HCT116 (cell line): ENCODE data around the gene NCF2. TPM values are rescaled to one million over a fixed set of nuclear protein-coding genes. Genes with fewer than 3 reads are reported as not detected.

Source experiments
- ATAC-seq: fragments of 200-7000 bp; cut with Tn5 transposase; 2 replicates; pipeline ENCODE4 v1.9.1; 2020; ENCODE audit warnings: mild to moderate bottlenecking, moderate library complexity
- BruUV-seq: library from RNA; stranded (reverse); fragments of 400-500 nt; replicated peaks from 2 replicates; lab custom pipeline; 2021; lab: Mats Ljungman, UMichigan
- CTCF ChIA-PET: fragments of 300-600 bp; sonication (Branson Sonifier 250); formaldehyde crosslinking; loops from one replicate; lab custom pipeline; 2021; ENCODE audit warnings: antibody characterized with exemption; lab: Charles Lee
- POLR2A ChIA-PET: fragments of 300-600, 350-600 bp; sonication (Branson Sonifier 250); formaldehyde crosslinking; loops from one replicate; lab custom pipeline; 2021; ENCODE audit warnings: antibody characterized with exemption; lab: Charles Lee
- RAD21 ChIA-PET, 2 experiments: fragments of 300-600 bp; sonication (Branson Sonifier 250); formaldehyde crosslinking; loops; one replicate each; lab custom pipeline; 2023; ENCODE audit warnings: low total read pairs in 2 of 2; ENCODE audit not compliant: uncharacterized antibody in 2 of 2, unreplicated experiment in 2 of 2, low non-redundant PET in 1 of 2; lab: Charles Lee
- DNase-seq: peaks from one replicate; pipeline ENCODE4 v3.0.0-alpha.2; 2010; ENCODE audit warnings: low read depth, low spot score
- H2AFZ ChIP-seq: fragments of 200-600 bp; shearing (Covaris generic), sonication (generic); 2 replicates; pipeline ENCODE4 v1.6.1; 2017; ENCODE audit warnings: low read depth, mixed run types, mixed read lengths, antibody characterized with exemption, low read length; ENCODE audit not compliant: poor library complexity, severe bottlenecking
- H3K27ac ChIP-seq: 2 replicates; pipeline ENCODE4 v1.5.1; 2012; ENCODE audit warnings: low read depth, low read length
- H3K27me3 ChIP-seq: fragments of 200-600 bp; sonication (generic); 2 replicates; pipeline ENCODE4 v1.6.1; 2016; ENCODE audit warnings: mixed run types, low read length, mixed read lengths; ENCODE audit not compliant: insufficient read depth
- H3K36me3 ChIP-seq, 2 experiments: fragments of 200-500 bp in 1 of 2; fragments of 200-600 bp in 1 of 2; sonication (Bioruptor generic) in 1 of 2; sonication (generic) in 1 of 2; 2 replicates each; pipeline versions ENCODE4 v1.5.1 to v1.6.1; 2014 to 2016; ENCODE audit warnings: low read length in 2 of 2, inconsistent platforms in 1 of 2, mixed read lengths in 1 of 2, mixed run types in 1 of 2; ENCODE audit not compliant: insufficient read depth in 2 of 2, control insufficient read depth in 1 of 2
- H3K4me1 ChIP-seq, 2 experiments: fragments of 200-600 bp in 1 of 2; sonication (generic) in 1 of 2; 2 replicates each; pipeline versions ENCODE4 v1.5.1 to v1.6.1; 2012 to 2017; ENCODE audit warnings: low read length in 2 of 2, inconsistent platforms in 1 of 2, mild to moderate bottlenecking in 1 of 2, mixed read lengths in 1 of 2, mixed run types in 1 of 2, moderate library complexity in 1 of 2; ENCODE audit not compliant: insufficient read depth in 2 of 2, control insufficient read depth in 1 of 2
- H3K4me2 ChIP-seq: fragments of 200-600 bp; sonication (generic); 2 replicates; pipeline ENCODE4 v1.6.1; 2017; ENCODE audit warnings: mixed run types, low read length, mixed read lengths
- H3K4me3 ChIP-seq, 2 experiments: fragments of 200-600 bp in 1 of 2; sonication (generic) in 1 of 2; replicated peaks in 1 of 2; 2 replicates each; pipeline ENCODE4 v1.5.1; 2011 to 2016; ENCODE audit warnings: low read length in 2 of 2, control low read depth in 1 of 2, low read depth in 1 of 2, mild to moderate bottlenecking in 1 of 2, mixed read lengths in 1 of 2, mixed run types in 1 of 2
- H3K79me2 ChIP-seq: fragments of 200-600 bp; sonication (generic); 2 replicates; pipeline ENCODE4 v1.6.1; 2017; ENCODE audit warnings: mild to moderate bottlenecking, mixed run types, low read length, moderate library complexity, mixed read lengths; ENCODE audit not compliant: insufficient read depth
- H3K9ac ChIP-seq: fragments of 200-600 bp; sonication (generic); 2 replicates; pipeline ENCODE4 v1.6.1; 2016; ENCODE audit warnings: low read length, mixed read lengths
- H3K9me2 ChIP-seq: fragments of 200-600 bp; sonication (generic), shearing (Covaris generic); 2 replicates; pipeline ENCODE4 v1.6.1; 2017; ENCODE audit warnings: mixed run types, mild to moderate bottlenecking, moderate library complexity; ENCODE audit not compliant: insufficient read depth
- H3K9me3 ChIP-seq, 2 experiments: fragments of 200-500 bp in 1 of 2; fragments of 200-600 bp in 1 of 2; sonication (Bioruptor generic) in 1 of 2; sonication (generic) in 1 of 2; 2 replicates each; pipeline ENCODE4 v1.6.1; 2014 to 2017; ENCODE audit warnings: low read length in 2 of 2, mixed read lengths in 2 of 2, inconsistent platforms in 1 of 2, low read depth in 1 of 2, mild to moderate bottlenecking in 1 of 2, mixed run types in 1 of 2, moderate library complexity in 1 of 2; ENCODE audit not compliant: control insufficient read depth in 1 of 2, insufficient read depth in 1 of 2
- H4K20me1 ChIP-seq: fragments of 200-600 bp; sonication (generic), shearing (Covaris generic); 2 replicates; pipeline ENCODE4 v1.6.1; 2017; ENCODE audit warnings: mixed run types, mild to moderate bottlenecking, moderate library complexity; ENCODE audit not compliant: insufficient read depth
- CBX3 ChIP-seq: IDR thresholded peaks from 2 replicates; pipeline ENCODE4 v1.6.1; 2012; ENCODE audit warnings: low read depth
- CEBPB ChIP-seq: IDR thresholded peaks from 2 replicates; pipeline ENCODE4 v1.6.1; 2012; ENCODE audit warnings: low read depth
- EGR1 ChIP-seq: IDR thresholded peaks from 2 replicates; pipeline ENCODE4 v1.6.1; 2012; ENCODE audit warnings: low read depth
- ELF1 ChIP-seq: IDR thresholded peaks from 2 replicates; pipeline ENCODE4 v1.6.1; 2012; ENCODE audit warnings: low read depth, borderline replicate concordance
- EZH2 ChIP-seq: fragments of 200-600 bp; sonication (generic); IDR thresholded peaks from 2 replicates; pipeline ENCODE4 v1.6.1; 2017; ENCODE audit warnings: antibody characterized with exemption, mixed run types
- JUND ChIP-seq: IDR thresholded peaks from 2 replicates; pipeline ENCODE4 v1.6.1; 2012
- POLR2A ChIP-seq: IDR thresholded peaks from 2 replicates; pipeline ENCODE4 v1.7.0; 2011; ENCODE audit warnings: borderline replicate concordance; ENCODE audit not compliant: insufficient read depth, insufficient read length; ENCODE audit errors: extremely low read depth
- TCF7L2 ChIP-seq: IDR thresholded peaks from 2 replicates; pipeline ENCODE4 v1.7.0; 2011; ENCODE audit warnings: borderline replicate concordance, inconsistent platforms; ENCODE audit not compliant: insufficient read depth, insufficient read length; ENCODE audit errors: extremely low read depth
- YY1 ChIP-seq: IDR thresholded peaks from 2 replicates; pipeline ENCODE4 v1.6.1; 2011; ENCODE audit warnings: low read length, low read depth, moderate library complexity, mild to moderate bottlenecking; ENCODE audit not compliant: insufficient replicate concordance; ENCODE audit errors: extremely low read depth
- ZFX ChIP-seq: fragments of 450-650 bp; IDR thresholded peaks from 2 replicates; pipeline ENCODE4 v1.6.1; 2017
- ZNF274 ChIP-seq: fragments of 200-500 bp; sonication (Bioruptor generic); IDR thresholded peaks from 2 replicates; pipeline ENCODE4 v1.6.1; 2014; ENCODE audit warnings: mild to moderate bottlenecking, low read depth, low read length, inconsistent platforms
- intact Hi-C: fragments of 100-400 bp; cut with micrococcal nuclease; formaldehyde crosslinking; loops from 2 replicates; pipeline ENCODE4 v1.10.0; 2022
- total RNA-seq: library from RNA; stranded (reverse); gene quantifications from one replicate; pipeline ENCODE4 v1.2.1, GENCODE V29; 2021; ENCODE audit not compliant: unreplicated experiment
- TF ChIP-seq, protein P1 (sequence below): IDR thresholded peaks from 2 replicates; pipeline ENCODE4 v1.6.1; 2012
- TF ChIP-seq, protein P2 (sequence below): IDR thresholded peaks from 2 replicates; pipeline ENCODE4 v1.6.1; 2012
- TF ChIP-seq, protein P3 (sequence below), 3 experiments: fragments of 200-600 bp in 1 of 3; sonication (generic) in 1 of 3; IDR thresholded peaks in 2 of 3; conservative IDR thresholded peaks in 1 of 3; 2 replicates each; pipeline ENCODE4 v1.5.1; 2012 to 2017; ENCODE audit warnings: low read depth in 2 of 3, low read length in 2 of 3, antibody characterized with exemption in 1 of 3, borderline replicate concordance in 1 of 3, control low read depth in 1 of 3, mild to moderate bottlenecking in 1 of 3, mixed read lengths in 1 of 3, mixed run types in 1 of 3, moderate library complexity in 1 of 3; ENCODE audit not compliant: insufficient read depth in 1 of 3
- TF ChIP-seq, protein P4 (sequence below): IDR thresholded peaks from 2 replicates; pipeline ENCODE4 v1.6.1; 2012; ENCODE audit warnings: low read depth

The NCF2 gene
- total RNA-seq, 1 experiment from 2014 or later, result 0.25 TPM

DNA sequence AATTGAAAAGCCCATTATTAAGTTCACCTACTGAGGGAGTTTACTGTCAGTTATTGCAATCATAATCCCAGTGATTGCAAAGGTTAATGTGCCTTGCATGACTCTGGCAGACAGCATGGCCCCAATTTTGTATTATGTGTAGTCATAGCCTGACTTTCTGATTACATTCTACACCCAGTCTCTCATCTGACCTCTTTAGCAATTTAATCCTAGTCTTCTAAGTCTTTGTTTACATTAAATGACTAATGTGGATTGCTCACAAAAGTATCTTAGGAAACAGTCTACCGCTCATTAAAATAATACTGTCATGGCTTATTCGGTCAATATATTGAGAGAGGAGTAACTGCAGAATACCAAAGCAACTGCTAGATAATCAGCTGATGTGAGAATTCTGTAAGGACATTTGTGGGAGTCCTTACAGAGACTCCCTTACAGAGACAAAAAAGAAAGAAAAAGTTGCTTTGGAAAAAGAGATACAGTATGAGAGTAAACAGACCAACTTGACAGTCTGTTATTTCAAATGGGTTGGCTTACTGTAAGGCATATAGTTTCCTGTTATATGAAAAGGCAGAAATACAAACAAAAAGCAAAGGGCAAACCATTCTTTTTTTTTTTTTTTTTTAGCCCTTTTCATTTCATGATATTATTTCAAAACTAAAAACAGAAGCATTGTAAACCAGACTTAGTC lies 75.1 kb downstream of the NCF2 start (continued):
- TF ChIP-seq, protein P1, sequence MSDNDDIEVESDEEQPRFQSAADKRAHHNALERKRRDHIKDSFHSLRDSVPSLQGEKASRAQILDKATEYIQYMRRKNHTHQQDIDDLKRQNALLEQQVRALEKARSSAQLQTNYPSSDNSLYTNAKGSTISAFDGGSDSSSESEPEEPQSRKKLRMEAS, result no peak
- TF ChIP-seq CBX3 (0 out of 2 replicates have a peak, but pooled peaks have one; percentile 16), JUND (peak; percentile 34; the same call in 1 of the 2 replicates), ZFX (no peak), YY1 (no peak), TCF7L2 (no peak), POLR2A (no peak), EGR1 (no peak), ZNF274 (no peak), CEBPB (peak; percentile 50; the same call in 1 of the 2 replicates), ELF1 (no peak)
- TF ChIP-seq, protein P2, sequence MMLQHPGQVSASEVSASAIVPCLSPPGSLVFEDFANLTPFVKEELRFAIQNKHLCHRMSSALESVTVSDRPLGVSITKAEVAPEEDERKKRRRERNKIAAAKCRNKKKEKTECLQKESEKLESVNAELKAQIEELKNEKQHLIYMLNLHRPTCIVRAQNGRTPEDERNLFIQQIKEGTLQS, result no peak
- TF ChIP-seq, protein P3, sequence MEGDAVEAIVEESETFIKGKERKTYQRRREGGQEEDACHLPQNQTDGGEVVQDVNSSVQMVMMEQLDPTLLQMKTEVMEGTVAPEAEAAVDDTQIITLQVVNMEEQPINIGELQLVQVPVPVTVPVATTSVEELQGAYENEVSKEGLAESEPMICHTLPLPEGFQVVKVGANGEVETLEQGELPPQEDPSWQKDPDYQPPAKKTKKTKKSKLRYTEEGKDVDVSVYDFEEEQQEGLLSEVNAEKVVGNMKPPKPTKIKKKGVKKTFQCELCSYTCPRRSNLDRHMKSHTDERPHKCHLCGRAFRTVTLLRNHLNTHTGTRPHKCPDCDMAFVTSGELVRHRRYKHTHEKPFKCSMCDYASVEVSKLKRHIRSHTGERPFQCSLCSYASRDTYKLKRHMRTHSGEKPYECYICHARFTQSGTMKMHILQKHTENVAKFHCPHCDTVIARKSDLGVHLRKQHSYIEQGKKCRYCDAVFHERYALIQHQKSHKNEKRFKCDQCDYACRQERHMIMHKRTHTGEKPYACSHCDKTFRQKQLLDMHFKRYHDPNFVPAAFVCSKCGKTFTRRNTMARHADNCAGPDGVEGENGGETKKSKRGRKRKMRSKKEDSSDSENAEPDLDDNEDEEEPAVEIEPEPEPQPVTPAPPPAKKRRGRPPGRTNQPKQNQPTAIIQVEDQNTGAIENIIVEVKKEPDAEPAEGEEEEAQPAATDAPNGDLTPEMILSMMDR (IDR thresholded peaks at IDR 0.05 in 2 of 3, conservative IDR thresholded peaks at IDR 0.05 in 1 of 3; ENCODE audit: borderline replicate concordance in 1 of 3, insufficient read depth in 1 of 3, low read depth in 2 of 3, low read length in 2 of 3), result no peak

DNA sequence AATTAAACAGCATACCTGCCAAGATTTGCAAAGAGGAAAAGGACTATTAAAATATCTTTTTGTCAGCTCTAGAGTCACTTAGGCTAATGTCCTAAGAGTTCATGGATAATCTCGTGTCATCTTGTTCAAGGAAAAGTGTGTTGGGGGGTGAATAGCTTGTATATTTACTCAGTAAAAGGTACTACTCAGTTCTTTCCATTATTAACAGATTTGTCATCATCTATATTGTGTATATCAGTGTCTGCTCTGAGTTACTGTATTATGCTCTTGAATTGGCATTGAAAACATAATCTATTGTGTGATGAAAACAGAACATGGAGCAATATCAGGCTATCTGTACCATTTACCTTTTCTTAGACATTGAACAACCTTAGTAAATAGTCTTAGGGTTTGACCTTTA lies 76.0 kb downstream of the NCF2 start:
- no peak overlapping the region for H3K9ac ChIP-seq
- ChIA-PET POLR2A (no interaction called here), CTCF (no interaction called here), RAD21 (interaction anchor here in 1 of 2 experiments (0.6 kb wide), 1 partner anchor 527 kb away, joined by 3 read pairs; no protein-coding TSS in a partner anchor)
- intact Hi-C loops, result no loop called here
- H3K36me3 ChIP-seq, result peaks cover 6 to 11% of the 10 kb centered on the region in 2 experiments; a peak in 3 of 4 replicates
- no peaks in the 10 kb centered on the region for H3K27me3 ChIP-seq
- TF ChIP-seq TCF7L2, result no peak
- no peak for TF ChIP-seq ZFX
- TF ChIP-seq EZH2, result no peak
- TF ChIP-seq, protein P4, sequence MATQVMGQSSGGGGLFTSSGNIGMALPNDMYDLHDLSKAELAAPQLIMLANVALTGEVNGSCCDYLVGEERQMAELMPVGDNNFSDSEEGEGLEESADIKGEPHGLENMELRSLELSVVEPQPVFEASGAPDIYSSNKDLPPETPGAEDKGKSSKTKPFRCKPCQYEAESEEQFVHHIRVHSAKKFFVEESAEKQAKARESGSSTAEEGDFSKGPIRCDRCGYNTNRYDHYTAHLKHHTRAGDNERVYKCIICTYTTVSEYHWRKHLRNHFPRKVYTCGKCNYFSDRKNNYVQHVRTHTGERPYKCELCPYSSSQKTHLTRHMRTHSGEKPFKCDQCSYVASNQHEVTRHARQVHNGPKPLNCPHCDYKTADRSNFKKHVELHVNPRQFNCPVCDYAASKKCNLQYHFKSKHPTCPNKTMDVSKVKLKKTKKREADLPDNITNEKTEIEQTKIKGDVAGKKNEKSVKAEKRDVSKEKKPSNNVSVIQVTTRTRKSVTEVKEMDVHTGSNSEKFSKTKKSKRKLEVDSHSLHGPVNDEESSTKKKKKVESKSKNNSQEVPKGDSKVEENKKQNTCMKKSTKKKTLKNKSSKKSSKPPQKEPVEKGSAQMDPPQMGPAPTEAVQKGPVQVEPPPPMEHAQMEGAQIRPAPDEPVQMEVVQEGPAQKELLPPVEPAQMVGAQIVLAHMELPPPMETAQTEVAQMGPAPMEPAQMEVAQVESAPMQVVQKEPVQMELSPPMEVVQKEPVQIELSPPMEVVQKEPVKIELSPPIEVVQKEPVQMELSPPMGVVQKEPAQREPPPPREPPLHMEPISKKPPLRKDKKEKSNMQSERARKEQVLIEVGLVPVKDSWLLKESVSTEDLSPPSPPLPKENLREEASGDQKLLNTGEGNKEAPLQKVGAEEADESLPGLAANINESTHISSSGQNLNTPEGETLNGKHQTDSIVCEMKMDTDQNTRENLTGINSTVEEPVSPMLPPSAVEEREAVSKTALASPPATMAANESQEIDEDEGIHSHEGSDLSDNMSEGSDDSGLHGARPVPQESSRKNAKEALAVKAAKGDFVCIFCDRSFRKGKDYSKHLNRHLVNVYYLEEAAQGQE, result no peak
- TF ChIP-seq, protein P3 (IDR thresholded peaks at IDR 0.05 in 2 of 3, conservative IDR thresholded peaks at IDR 0.05 in 1 of 3; ENCODE audit: borderline replicate concordance in 1 of 3, insufficient read depth in 1 of 3, low read depth in 2 of 3, low read length in 2 of 3), result no peak
- no peak overlapping the region for H3K4me3 ChIP-seq
- H3K79me2 ChIP-seq, result peaks cover 29% of the 10 kb centered on the region
- H3K4me1 ChIP-seq, result peaks cover 6 to 13% of the 10 kb centered on the region in 2 experiments
- BruUV-seq, result no TSS peak
- H3K27ac ChIP-seq, result no peak overlapping the region
- DNase-seq (no peak), ATAC-seq (no peak)
- H2AFZ ChIP-seq, result no peak overlapping the region
- no peaks in the 10 kb centered on the region for H3K9me3 ChIP-seq
- H3K4me2 ChIP-seq, result peak overlapping the region; percentile 6; the same call in 1 of the 2 replicates
- H4K20me1 ChIP-seq, result peaks cover 3% of the 10 kb centered on the region; the same call in 1 of the 2 replicates
- no peaks in the 10 kb centered on the region for H3K9me2 ChIP-seq
